DMS114 treated with DMSO at 0.1 percent for 48 hours (cell line): Measurements from ENCODE around the gene TNC.

Experiments
- DNase-seq: peaks from one replicate; lab custom pipeline; 2025; ENCODE audit not compliant: unreplicated experiment; lab: John Stamatoyannopoulos, UW

TNC gene

DNA sequence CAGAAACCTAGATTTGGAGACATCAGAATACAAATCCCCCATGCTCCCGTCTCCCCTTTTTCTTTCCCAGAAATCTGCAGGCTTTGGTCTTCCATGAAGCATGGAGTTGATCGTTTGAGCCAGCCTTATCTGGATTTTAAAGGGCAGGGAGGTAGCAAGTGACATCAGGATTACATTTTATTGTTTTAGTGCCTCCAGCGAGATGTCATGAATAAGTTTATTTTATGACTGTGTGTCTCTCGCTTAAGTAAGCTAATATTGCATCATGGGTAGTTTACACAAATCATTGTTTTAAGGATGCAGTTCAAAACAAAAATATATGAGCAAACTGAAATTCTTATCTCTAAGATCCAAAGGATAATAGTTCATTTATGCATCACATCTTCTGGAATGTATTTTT lies 136.9 kb downstream of the TNC start:
- no peak for DNase-seq

DNA sequence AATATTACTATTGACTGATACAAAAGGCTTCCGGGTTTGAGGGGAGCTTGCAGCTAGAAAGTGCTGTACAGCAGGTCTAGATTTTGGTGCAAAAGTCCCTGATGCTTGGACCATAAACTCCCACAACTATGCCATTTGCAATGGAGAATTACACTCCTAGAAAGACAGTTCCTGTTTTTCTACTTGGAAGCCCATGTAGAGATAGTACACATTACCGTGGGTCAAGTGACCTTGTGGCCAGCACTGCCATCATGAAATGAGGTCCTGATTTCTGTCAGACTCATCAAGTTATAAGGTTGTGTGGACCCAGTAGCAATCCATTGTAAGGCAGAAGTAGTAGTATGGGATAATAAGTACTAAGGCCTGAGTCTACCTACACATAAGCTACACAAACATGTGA lies 144.7 kb downstream of the TNC start:
- DNase-seq, result no peak

- no peak for DNase-seq
Observed at GRCh38 chr9:114972510-114973136, 145.3 kb downstream of the TNC start.
